GM12878 (cell line): Measurements from ENCODE around the gene SGF29. TPM values are rescaled to one million over a fixed set of nuclear protein-coding genes. Genes with fewer than 3 reads are reported as not detected.
"Not testable (repeated sequence)": the region's sequence is repeated elsewhere in the genome, so short reads cannot be mapped to it uniquely, and the experiment has no call there.

ENCODE experiments used
- ATAC-seq: fragments of 200-7000 bp; cut with Tn5 transposase; 3 replicates; pipeline ENCODE4 v1.9.1; 2020; ENCODE audit warnings: mild to moderate bottlenecking, moderate library complexity
- BruUV-seq: library from RNA; stranded (reverse); fragments of 400-500 nt; replicated peaks from 2 replicates; lab custom pipeline; 2021; lab: Mats Ljungman, UMichigan
- CTCF ChIA-PET: fragments of 300-600 bp; sonication (Branson Sonifier 250); formaldehyde crosslinking; extraction: SDS; loops from one replicate; lab custom pipeline; 2021; ENCODE audit warnings: inconsistent platforms; lab: Yijun Ruan, JAX
- POLR2A ChIA-PET: fragments of 350-600 bp; formaldehyde crosslinking; extraction: SDS; loops from one replicate; lab custom pipeline; 2021; ENCODE audit warnings: inconsistent platforms; lab: Charles Lee
- RAD21 ChIA-PET: fragments of 300-600 bp; sonication (Branson Sonifier 250); formaldehyde crosslinking; loops from one replicate; lab custom pipeline; 2023; ENCODE audit warnings: antibody characterized with exemption; ENCODE audit not compliant: unreplicated experiment; lab: Charles Lee
- SMC1A ChIA-PET: fragments of 300-600 bp; sonication (Branson Sonifier 250); formaldehyde crosslinking; loops from one replicate; lab custom pipeline; 2023; ENCODE audit not compliant: unreplicated experiment, uncharacterized antibody; lab: Charles Lee
- DNase-seq: peaks from one replicate; pipeline ENCODE4 v3.0.0-alpha.2; 2011; ENCODE audit warnings: low read depth, low spot score
- FAIRE-seq: peaks from 3 replicates; lab custom pipeline; 2011; peaks lifted over from hg19 to GRCh38; lab: Jason Lieb, UNC
- H2AFZ ChIP-seq: 2 replicates; pipeline ENCODE4 v1.6.0; 2011; ENCODE audit warnings: low read depth, low read length, control low read depth; ENCODE audit not compliant: control insufficient read depth
- H3K27ac ChIP-seq: 2 replicates; pipeline ENCODE4 v1.5.1; 2011; ENCODE audit warnings: control low read depth; ENCODE audit not compliant: control insufficient read depth, insufficient read depth
- H3K27me3 ChIP-seq, 2 experiments: replicated peaks in 1 of 2; 2 replicates each; pipeline versions ENCODE4 v1.6.0 to v1.6.1; 2011; ENCODE audit warnings: low read length in 1 of 2; ENCODE audit not compliant: control insufficient read depth in 2 of 2, insufficient read depth in 2 of 2
- H3K36me3 ChIP-seq, 2 experiments: 2 replicates each; pipeline ENCODE4 v1.5.1; 2011; ENCODE audit warnings: low read length in 1 of 2; ENCODE audit not compliant: control insufficient read depth in 2 of 2, insufficient read depth in 2 of 2
- H3K4me1 ChIP-seq: 2 replicates; pipeline ENCODE4 v1.6.1; 2011; ENCODE audit warnings: mild to moderate bottlenecking, low read length, moderate library complexity, mixed read lengths; ENCODE audit not compliant: control insufficient read depth, insufficient read depth
- H3K4me2 ChIP-seq: 2 replicates; pipeline ENCODE4 v1.6.0; 2011; ENCODE audit warnings: control low read depth; ENCODE audit not compliant: control insufficient read depth, insufficient read depth
- H3K4me3 ChIP-seq: fragments of 200-600 bp; sonication (generic); 2 replicates; pipeline ENCODE4 v1.5.1; 2016
- H3K79me2 ChIP-seq: 2 replicates; pipeline ENCODE4 v1.6.0; 2011; ENCODE audit warnings: low read length; ENCODE audit not compliant: control insufficient read depth, insufficient read depth
- H3K9ac ChIP-seq: 2 replicates; pipeline ENCODE4 v1.8.0; 2011; ENCODE audit warnings: low read length, control low read depth, mixed read lengths; ENCODE audit not compliant: control insufficient read depth, insufficient read depth
- H3K9me3 ChIP-seq: replicated peaks from 3 replicates; pipeline ENCODE4 v1.5.1; 2011; ENCODE audit warnings: mild to moderate bottlenecking, low read length; ENCODE audit not compliant: control insufficient read depth, insufficient read depth
- H4K20me1 ChIP-seq: 2 replicates; pipeline ENCODE4 v1.6.0; 2011; ENCODE audit not compliant: control insufficient read depth, insufficient read depth
- CEBPZ ChIP-seq: fragments of 150-350 bp; IDR thresholded peaks from 2 replicates; pipeline ENCODE4 v1.6.1; 2016; ENCODE audit warnings: low read depth, low read length
- IKZF2 ChIP-seq, 2 experiments: fragments of 450-650 bp; IDR thresholded peaks; 2 replicates each; pipeline ENCODE4 v1.6.1; 2017; ENCODE audit warnings: mild to moderate bottlenecking in 2 of 2, moderate library complexity in 2 of 2
- SMARCA5 ChIP-seq: fragments of 450-650 bp; IDR thresholded peaks from 2 replicates; pipeline ENCODE4 v1.6.1; 2017; ENCODE audit warnings: mild to moderate bottlenecking
- WGBS: methylation state at CpG from one replicate; pipeline ENCODE4 v1.1.6; 2016; ENCODE audit warnings: low lambda C conversion rate; ENCODE audit not compliant: insufficient replicate concordance, insufficient coverage; ENCODE audit errors: missing lambda C conversion rate; 5-methylcytosine and 5-hydroxymethylcytosine counted together
- in situ Hi-C: fragments of 300-500 bp; cut with MboI; formaldehyde crosslinking; loops from 9 replicates; pipeline ENCODE4 v1.14.3; 2018; ENCODE audit warnings: mixed read lengths
- intact Hi-C: fragments of 100-400 bp; cut with micrococcal nuclease; formaldehyde crosslinking; loops from one replicate; pipeline ENCODE4 v1.14.2; 2022; ENCODE audit not compliant: unreplicated experiment
- polyA plus RNA-seq, 11 experiments: library from polyadenylated mRNA; depleted of rRNA in 4 of 11; unstranded in 6 of 11; stranded (reverse) in 5 of 11; fragments of >200 nt; fragmentation: Nextera tagmentation in 4 of 11; fragmentation: Illumina TruSeq in 1 of 11; extraction: Ambion mirVana in 4 of 11; extraction: Trizol in 1 of 11; gene quantifications; 1 replicate in 1 of 11; 2 replicates in 10 of 11; pipeline versions ENCODE4 v1.2.1 to v1.2.3, GENCODE V29; 2011 to 2016; ENCODE audit warnings: inconsistent platforms in 2 of 11, missing spikeins in 2 of 11, low read depth in 1 of 11
- total RNA-seq, 4 experiments: library from RNA; depleted of rRNA in 3 of 4; stranded (reverse); fragments of >200 nt in 3 of 4; fragmentation: Illumina TruSeq in 1 of 4; extraction: Trizol in 1 of 4; gene quantifications; 2 replicates each; pipeline versions ENCODE4 v1.2.1 to v1.2.3, GENCODE V29; 2013 to 2021
- TF ChIP-seq, protein P1 (sequence below): IDR thresholded peaks from 2 replicates; pipeline ENCODE4 v1.6.1; 2012; ENCODE audit warnings: low read depth, low read length, improper control_type of control experiment

SGF29 gene
- total and polyA plus RNA-seq, 10 of the 15 experiments (the other 5 are each of a cell fraction or from before 2014, with no cell fraction given) = 2.2 to 20.1 (median 12.3) TPM

DNA sequence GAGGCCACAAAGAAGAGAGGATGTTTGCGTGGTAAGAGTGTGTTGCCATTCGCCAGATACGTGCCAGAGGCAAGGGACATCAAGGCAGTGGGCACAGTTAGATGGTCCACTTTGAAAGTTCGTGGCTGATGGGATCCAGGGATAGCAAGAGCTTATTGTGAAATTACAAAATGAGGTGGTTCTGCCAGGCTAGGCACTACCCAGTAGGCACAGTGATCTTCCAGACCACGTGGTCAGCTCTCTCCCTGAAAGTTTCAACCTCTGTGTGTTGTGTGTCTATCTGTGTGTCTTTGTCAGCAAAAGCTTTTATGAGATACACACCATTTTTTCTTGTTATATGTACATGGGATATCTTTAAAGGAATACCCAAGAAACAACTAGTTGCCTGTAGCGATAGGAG, 9.5 kb downstream of the SGF29 start (continued):
- TF ChIP-seq CEBPZ (no peak), SMARCA5 (no peak), IKZF2 (IDR thresholded peaks at IDR 0.05) (no peak)
- TF ChIP-seq, protein P1, sequence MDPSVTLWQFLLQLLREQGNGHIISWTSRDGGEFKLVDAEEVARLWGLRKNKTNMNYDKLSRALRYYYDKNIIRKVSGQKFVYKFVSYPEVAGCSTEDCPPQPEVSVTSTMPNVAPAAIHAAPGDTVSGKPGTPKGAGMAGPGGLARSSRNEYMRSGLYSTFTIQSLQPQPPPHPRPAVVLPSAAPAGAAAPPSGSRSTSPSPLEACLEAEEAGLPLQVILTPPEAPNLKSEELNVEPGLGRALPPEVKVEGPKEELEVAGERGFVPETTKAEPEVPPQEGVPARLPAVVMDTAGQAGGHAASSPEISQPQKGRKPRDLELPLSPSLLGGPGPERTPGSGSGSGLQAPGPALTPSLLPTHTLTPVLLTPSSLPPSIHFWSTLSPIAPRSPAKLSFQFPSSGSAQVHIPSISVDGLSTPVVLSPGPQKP = no peak
- TF ChIP-seq, all 136 proteins: peak for 0

DNA sequence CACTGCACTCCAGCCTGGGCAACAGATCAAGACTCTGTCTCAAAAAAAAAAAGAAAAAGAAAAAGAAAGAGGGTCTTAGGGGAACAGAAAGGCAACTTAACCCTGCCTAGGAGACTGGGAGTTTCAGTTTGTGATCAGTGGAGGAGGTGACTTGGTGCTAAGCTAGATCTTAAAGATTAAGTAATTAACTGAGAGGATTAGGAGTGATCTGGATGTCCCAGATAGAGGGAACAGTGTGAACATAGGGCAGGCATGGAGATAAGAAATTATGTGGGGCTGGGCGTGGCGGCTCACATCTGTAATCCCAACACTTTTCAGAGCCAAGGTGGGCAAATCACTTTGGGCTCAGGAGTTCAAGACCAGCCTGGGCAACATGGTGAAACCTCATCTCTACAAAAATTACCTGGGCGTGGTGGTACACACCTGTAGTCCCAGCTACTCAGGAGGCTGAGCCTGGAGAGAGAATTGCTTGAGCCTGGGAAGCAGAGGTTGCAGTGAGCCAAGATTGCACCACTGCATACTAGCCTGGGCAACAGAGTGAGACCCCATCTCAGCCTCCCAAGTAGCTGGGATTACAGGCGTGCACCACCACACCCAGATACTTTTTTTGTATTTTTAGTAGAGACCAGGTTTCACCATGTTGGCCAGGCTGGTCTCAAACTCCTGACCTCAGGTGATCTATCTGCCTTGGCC, 12.7 kb downstream of the SGF29 start:
- H3K27me3 ChIP-seq, in situ Hi-C loops, FAIRE-seq, RAD21 ChIA-PET, POLR2A ChIA-PET, H2AFZ ChIP-seq, BruUV-seq, DNase-seq, H3K4me3 ChIP-seq, intact Hi-C loops, ATAC-seq, H3K9ac ChIP-seq, H3K9me3 ChIP-seq, H3K27ac ChIP-seq, H4K20me1 ChIP-seq, H3K36me3 ChIP-seq, H3K4me1 ChIP-seq, H3K4me2 ChIP-seq, H3K79me2 ChIP-seq, CTCF ChIA-PET: not testable (repeated sequence)
- SMC1A ChIA-PET = interaction anchor here (0.6 kb wide), 1 partner anchor 662 kb away, joined by 3 read pairs; no protein-coding TSS in a partner anchor
- WGBS = 98% methylated on average over 4 of the region's 4 CpGs
